ENCODE results near the gene PSMD2. TPM values are rescaled to one million over a fixed set of nuclear protein-coding genes. Genes with fewer than 3 reads are reported as not detected.

The PSMD2 gene
- total RNA-seq, 5 donors from 2014 or later (not counting 1 experiment from before 2014, with no cell fraction given): 134 to 151 (median 149) TPM

- no peak overlapping the region for H3K4me3 Mint-ChIP-seq
- Histone ChIP-seq H3K4me1 (ENCODE audit: control insufficient read depth in 1 of 2, extremely low read depth in 1 of 2, insufficient read depth in 2 of 2, low read length in 2 of 2) (peaks cover 0 to 10% of the 10 kb centered on the region in 2 experiments), H3K36me3 (ENCODE audit: control insufficient read depth in 2 of 2, extremely low read depth in 1 of 2, insufficient read depth in 1 of 2, low read length in 1 of 2) (no peaks in the 10 kb centered on the region), H3K9me3 (no peaks in the 10 kb centered on the region), H3K27ac (ENCODE audit: low read length) (no peak overlapping the region), H3K27me3 (replicated peaks in 1 of 2; ENCODE audit: control insufficient read depth in 2 of 2, extremely low read depth in 1 of 2, insufficient read depth in 2 of 2, low read length in 1 of 2) (peaks cover 0 to 3% of the 10 kb centered on the region in 2 experiments), H3K4me3 (ENCODE audit: control insufficient read depth in 1 of 2, extremely low read depth in 1 of 2, low read length in 1 of 2) (no peak overlapping the region)
- H3K4me1 Mint-ChIP-seq: peaks cover 0 to 4% (median 0%) of the 10 kb centered on the region in 3 donors
- POLR2A ChIA-PET: no interaction called here
- WGBS (ENCODE audit: insufficient coverage): no CpG with 5 or more reads among the region's 10 CpGs
- no peak for DNase-seq
- CTCF ChIA-PET: no interaction called here
- no peak overlapping the region for H3K27ac Mint-ChIP-seq
- H3K9me3 Mint-ChIP-seq: no peaks in the 10 kb centered on the region
- H3K36me3 Mint-ChIP-seq: no peaks in the 10 kb centered on the region
- H3K27me3 Mint-ChIP-seq: no peaks in the 10 kb centered on the region
- no peak for ATAC-seq (replicated peaks in 1 of 4)
Measured at GRCh38 chr3:184349563-184350470, 50.8 kb downstream of the PSMD2 start.

- ATAC-seq (replicated peaks in 1 of 4): no peak
- POLR2A ChIA-PET: no interaction called here
Measured at GRCh38 chr3:184350618-184351017, 51.6 kb downstream of the PSMD2 start.

GRCh38 chr3:184351511-184352148 is 52.6 kb downstream of the PSMD2 start:
- no peak overlapping the region for H3K27ac Mint-ChIP-seq
- H3K4me3 ChIP-seq (ENCODE audit: control insufficient read depth in 1 of 2, extremely low read depth in 1 of 2, low read length in 1 of 2): no peak overlapping the region
- WGBS (ENCODE audit: insufficient coverage): 75% methylated on average over 7 of the region's 9 CpGs
- H3K9me3 ChIP-seq: no peaks in the 10 kb centered on the region
- POLR2A ChIA-PET: no interaction called here
- CTCF ChIA-PET: interaction anchor here in 1 of 2 donors (1.1 kb wide), 1 partner anchor 20 kb away, joined by 4 read pairs; no protein-coding TSS in a partner anchor
- H3K27ac ChIP-seq (ENCODE audit: low read length): no peak overlapping the region
- H3K4me1 ChIP-seq (ENCODE audit: control insufficient read depth in 1 of 2, extremely low read depth in 1 of 2, insufficient read depth in 2 of 2, low read length in 2 of 2): peaks cover 0 to 10% of the 10 kb centered on the region in 2 experiments
- no peaks in the 10 kb centered on the region for H3K36me3 ChIP-seq (ENCODE audit: control insufficient read depth in 2 of 2, extremely low read depth in 1 of 2, insufficient read depth in 1 of 2, low read length in 1 of 2)
- H3K9me3 Mint-ChIP-seq: no peaks in the 10 kb centered on the region
- peaks cover 0 to 3% of the 10 kb centered on the region in 2 experiments for H3K27me3 ChIP-seq (replicated peaks in 1 of 2; ENCODE audit: control insufficient read depth in 2 of 2, extremely low read depth in 1 of 2, insufficient read depth in 2 of 2, low read length in 1 of 2)
- ATAC-seq (replicated peaks in 1 of 4) (no peak), DNase-seq (no peak)
- peaks cover 0 to 4% (median 0%) of the 10 kb centered on the region in 3 donors for H3K4me1 Mint-ChIP-seq
- no peak overlapping the region for H3K4me3 Mint-ChIP-seq
- H3K36me3 Mint-ChIP-seq: no peaks in the 10 kb centered on the region
- no peaks in the 10 kb centered on the region for H3K27me3 Mint-ChIP-seq

More at GRCh38 chr3:184350618-184351017, 51.6 kb downstream of the PSMD2 start:
- H3K27ac ChIP-seq (ENCODE audit: low read length): no peak overlapping the region
- no peak overlapping the region for H3K27ac Mint-ChIP-seq
- peaks cover 0 to 10% of the 10 kb centered on the region in 2 experiments for H3K4me1 ChIP-seq (ENCODE audit: control insufficient read depth in 1 of 2, extremely low read depth in 1 of 2, insufficient read depth in 2 of 2, low read length in 2 of 2)
- no peak for DNase-seq
- no peak overlapping the region for H3K4me3 Mint-ChIP-seq
- peaks cover 0 to 3% of the 10 kb centered on the region in 2 experiments for H3K27me3 ChIP-seq (replicated peaks in 1 of 2; ENCODE audit: control insufficient read depth in 2 of 2, extremely low read depth in 1 of 2, insufficient read depth in 2 of 2, low read length in 1 of 2)
- no peaks in the 10 kb centered on the region for H3K9me3 Mint-ChIP-seq
- no peaks in the 10 kb centered on the region for H3K36me3 ChIP-seq (ENCODE audit: control insufficient read depth in 2 of 2, extremely low read depth in 1 of 2, insufficient read depth in 1 of 2, low read length in 1 of 2)
- no peaks in the 10 kb centered on the region for H3K36me3 Mint-ChIP-seq
- no peaks in the 10 kb centered on the region for H3K9me3 ChIP-seq
- no peak overlapping the region for H3K4me3 ChIP-seq (ENCODE audit: control insufficient read depth in 1 of 2, extremely low read depth in 1 of 2, low read length in 1 of 2)
- CTCF ChIA-PET: interaction anchor here in 1 of 2 donors (1.1 kb wide), 1 partner anchor 21 kb away, joined by 4 read pairs; no protein-coding TSS in a partner anchor
- no peaks in the 10 kb centered on the region for H3K27me3 Mint-ChIP-seq
- WGBS (ENCODE audit: insufficient coverage): 100% methylated on average over 3 of the region's 6 CpGs
- H3K4me1 Mint-ChIP-seq: peaks cover 0 to 4% (median 0%) of the 10 kb centered on the region in 3 donors

GRCh38 chr3:184352149-184352785 is 53.2 kb downstream of the PSMD2 start:
- no peak overlapping the region for H3K27ac Mint-ChIP-seq
- POLR2A ChIA-PET: no interaction called here
- H3K27ac ChIP-seq (ENCODE audit: low read length): no peak overlapping the region
- H3K4me1 ChIP-seq (ENCODE audit: control insufficient read depth in 1 of 2, extremely low read depth in 1 of 2, insufficient read depth in 2 of 2, low read length in 2 of 2): peaks cover 0 to 10% of the 10 kb centered on the region in 2 experiments
- ATAC-seq (replicated peaks in 1 of 4): no peak
- H3K4me3 Mint-ChIP-seq: no peak overlapping the region
- H3K27me3 Mint-ChIP-seq: no peaks in the 10 kb centered on the region
- peaks cover 0 to 4% (median 0%) of the 10 kb centered on the region in 3 donors for H3K4me1 Mint-ChIP-seq
- no peaks in the 10 kb centered on the region for H3K9me3 ChIP-seq
- no peaks in the 10 kb centered on the region for H3K36me3 Mint-ChIP-seq
- CTCF ChIA-PET: interaction anchor here in 1 of 2 donors (0.6 to 1.2 kb wide), 2 partner anchors 162 to 1297 kb away, joined by 3 read pairs; no protein-coding TSS in a partner anchor
- no peak overlapping the region for H3K4me3 ChIP-seq (ENCODE audit: control insufficient read depth in 1 of 2, extremely low read depth in 1 of 2, low read length in 1 of 2)
- peaks cover 0 to 3% of the 10 kb centered on the region in 2 experiments for H3K27me3 ChIP-seq (replicated peaks in 1 of 2; ENCODE audit: control insufficient read depth in 2 of 2, extremely low read depth in 1 of 2, insufficient read depth in 2 of 2, low read length in 1 of 2)
- H3K36me3 ChIP-seq (ENCODE audit: control insufficient read depth in 2 of 2, extremely low read depth in 1 of 2, insufficient read depth in 1 of 2, low read length in 1 of 2): no peaks in the 10 kb centered on the region
- DNase-seq: no peak
- no peaks in the 10 kb centered on the region for H3K9me3 Mint-ChIP-seq
- WGBS (ENCODE audit: insufficient coverage): 91% methylated on average over 11 of the region's 15 CpGs

- Mint-ChIP-seq H3K4me1 (peaks cover 0 to 4% (median 0%) of the 10 kb centered on the region in 3 donors), H3K4me3 (no peak overlapping the region), H3K36me3 (no peaks in the 10 kb centered on the region), H3K27ac (no peak overlapping the region), H3K27me3 (no peaks in the 10 kb centered on the region), H3K9me3 (no peaks in the 10 kb centered on the region)
- peaks cover 0 to 3% of the 10 kb centered on the region in 2 experiments for H3K27me3 ChIP-seq (replicated peaks in 1 of 2; ENCODE audit: control insufficient read depth in 2 of 2, extremely low read depth in 1 of 2, insufficient read depth in 2 of 2, low read length in 1 of 2)
- no peaks in the 10 kb centered on the region for H3K36me3 ChIP-seq (ENCODE audit: control insufficient read depth in 2 of 2, extremely low read depth in 1 of 2, insufficient read depth in 1 of 2, low read length in 1 of 2)
- H3K9me3 ChIP-seq: no peaks in the 10 kb centered on the region
- H3K27ac ChIP-seq (ENCODE audit: low read length): no peak overlapping the region
- peaks cover 0 to 10% of the 10 kb centered on the region in 2 experiments for H3K4me1 ChIP-seq (ENCODE audit: control insufficient read depth in 1 of 2, extremely low read depth in 1 of 2, insufficient read depth in 2 of 2, low read length in 2 of 2)
- ChIA-PET POLR2A (no interaction called here), CTCF (interaction anchor here in 1 of 2 donors (0.6 to 1.2 kb wide), 4 partner anchors 10 to 1298 kb away, joined by 3 to 4 read pairs (median 3); no protein-coding TSS in a partner anchor)
- ATAC-seq (replicated peaks in 1 of 4) (no peak), DNase-seq (no peak)
- no peak overlapping the region for H3K4me3 ChIP-seq (ENCODE audit: control insufficient read depth in 1 of 2, extremely low read depth in 1 of 2, low read length in 1 of 2)
- WGBS (ENCODE audit: insufficient coverage): 89% methylated on average over 3 of the region's 11 CpGs
Measured at GRCh38 chr3:184352897-184353545, 54.0 kb downstream of the PSMD2 start.

Measured in T-cell (primary cell).